GM12878 (cell line): ENCODE measurements around the gene CENPS. TPM values are rescaled to one million over a fixed set of nuclear protein-coding genes. Genes with fewer than 3 reads are reported as not detected.

Experiments used
- ETV6 ChIP-seq, 2 experiments: fragments of 450-650 bp in 1 of 2; IDR thresholded peaks in 1 of 2; conservative IDR thresholded peaks in 1 of 2; 2 replicates each; pipeline ENCODE4 v1.6.1; 2014; ENCODE audit warnings: antibody characterized with exemption in 1 of 2, borderline replicate concordance in 1 of 2, low read depth in 1 of 2, mild to moderate bottlenecking in 1 of 2, moderate library complexity in 1 of 2
- RAD51 ChIP-seq: fragments of 450-650 bp; IDR thresholded peaks from 2 replicates; pipeline ENCODE4 v1.6.1; 2016; ENCODE audit warnings: moderate library complexity, mild to moderate bottlenecking, inconsistent platforms
- ZBTB4 ChIP-seq: fragments of 450-650 bp; formaldehyde crosslinking; IDR thresholded peaks from 2 replicates; pipeline ENCODE4 v1.4.0; 2022; ENCODE audit warnings: mild to moderate bottlenecking, moderate library complexity
- polyA plus RNA-seq, 11 experiments: library from polyadenylated mRNA; depleted of rRNA in 4 of 11; unstranded in 6 of 11; stranded (reverse) in 5 of 11; fragments of >200 nt; fragmentation: Nextera tagmentation in 4 of 11; fragmentation: Illumina TruSeq in 1 of 11; extraction: Ambion mirVana in 4 of 11; extraction: Trizol in 1 of 11; gene quantifications; 1 replicate in 1 of 11; 2 replicates in 10 of 11; pipeline versions ENCODE4 v1.2.1 to v1.2.3, GENCODE V29; 2011 to 2016; ENCODE audit warnings: inconsistent platforms in 2 of 11, missing spikeins in 2 of 11, low read depth in 1 of 11
- total RNA-seq, 4 experiments: library from RNA; depleted of rRNA in 3 of 4; stranded (reverse); fragments of >200 nt in 3 of 4; fragmentation: Illumina TruSeq in 1 of 4; extraction: Trizol in 1 of 4; gene quantifications; 2 replicates each; pipeline versions ENCODE4 v1.2.1 to v1.2.3, GENCODE V29; 2013 to 2021
- TF ChIP-seq, protein P1 (sequence below): fragments of 450-650 bp; IDR thresholded peaks from 2 replicates; pipeline ENCODE4 v1.6.1; 2016; ENCODE audit warnings: mild to moderate bottlenecking, moderate library complexity, borderline replicate concordance

The CENPS gene
- total and polyA plus RNA-seq, 10 of the 15 experiments (the other 5 are each of a cell fraction or from before 2014, with no cell fraction given) = 9.4 to 51.7 (median 16.7) TPM

DNA sequence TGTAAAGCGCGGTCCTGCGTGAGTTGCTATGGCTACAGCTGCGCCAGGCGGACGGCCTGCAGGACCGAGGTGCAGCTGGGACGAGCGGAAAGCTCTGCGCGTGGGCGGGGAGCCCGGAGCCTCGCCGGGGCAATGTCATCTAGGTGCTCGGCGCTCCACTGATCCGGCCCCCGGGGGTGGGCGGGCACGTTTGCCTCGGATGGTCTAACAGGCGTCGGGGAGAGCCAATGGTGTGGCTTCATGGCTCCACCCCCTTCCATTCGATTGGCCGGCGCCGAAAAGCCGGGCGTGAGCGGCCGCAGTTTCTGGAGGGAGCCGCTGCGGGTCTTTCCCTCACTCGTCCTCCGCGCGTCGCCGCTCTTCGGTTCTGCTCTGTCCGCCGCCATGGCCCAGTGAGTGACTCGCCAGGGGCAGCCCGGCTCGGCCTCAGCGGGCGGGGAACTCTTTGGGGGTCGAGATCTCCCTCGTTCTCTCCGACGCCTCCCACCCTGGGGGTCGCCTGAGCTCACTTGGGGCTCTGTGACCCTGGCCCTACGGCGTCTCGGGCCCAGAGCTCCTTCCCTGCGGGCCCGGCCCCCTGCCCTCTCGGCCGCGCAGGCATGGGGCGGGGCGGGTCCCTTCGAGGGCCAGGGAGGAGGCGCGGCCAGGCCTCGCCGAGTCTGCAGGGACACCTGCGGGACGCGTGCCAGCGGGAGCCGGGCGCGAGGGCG is 31.3 kb upstream of the CENPS start, which contains the start of gene PGD (continued):
- no peak for TF ChIP-seq ZBTB4 (CRISPR knock-in tag)
- TF ChIP-seq, protein P1, sequence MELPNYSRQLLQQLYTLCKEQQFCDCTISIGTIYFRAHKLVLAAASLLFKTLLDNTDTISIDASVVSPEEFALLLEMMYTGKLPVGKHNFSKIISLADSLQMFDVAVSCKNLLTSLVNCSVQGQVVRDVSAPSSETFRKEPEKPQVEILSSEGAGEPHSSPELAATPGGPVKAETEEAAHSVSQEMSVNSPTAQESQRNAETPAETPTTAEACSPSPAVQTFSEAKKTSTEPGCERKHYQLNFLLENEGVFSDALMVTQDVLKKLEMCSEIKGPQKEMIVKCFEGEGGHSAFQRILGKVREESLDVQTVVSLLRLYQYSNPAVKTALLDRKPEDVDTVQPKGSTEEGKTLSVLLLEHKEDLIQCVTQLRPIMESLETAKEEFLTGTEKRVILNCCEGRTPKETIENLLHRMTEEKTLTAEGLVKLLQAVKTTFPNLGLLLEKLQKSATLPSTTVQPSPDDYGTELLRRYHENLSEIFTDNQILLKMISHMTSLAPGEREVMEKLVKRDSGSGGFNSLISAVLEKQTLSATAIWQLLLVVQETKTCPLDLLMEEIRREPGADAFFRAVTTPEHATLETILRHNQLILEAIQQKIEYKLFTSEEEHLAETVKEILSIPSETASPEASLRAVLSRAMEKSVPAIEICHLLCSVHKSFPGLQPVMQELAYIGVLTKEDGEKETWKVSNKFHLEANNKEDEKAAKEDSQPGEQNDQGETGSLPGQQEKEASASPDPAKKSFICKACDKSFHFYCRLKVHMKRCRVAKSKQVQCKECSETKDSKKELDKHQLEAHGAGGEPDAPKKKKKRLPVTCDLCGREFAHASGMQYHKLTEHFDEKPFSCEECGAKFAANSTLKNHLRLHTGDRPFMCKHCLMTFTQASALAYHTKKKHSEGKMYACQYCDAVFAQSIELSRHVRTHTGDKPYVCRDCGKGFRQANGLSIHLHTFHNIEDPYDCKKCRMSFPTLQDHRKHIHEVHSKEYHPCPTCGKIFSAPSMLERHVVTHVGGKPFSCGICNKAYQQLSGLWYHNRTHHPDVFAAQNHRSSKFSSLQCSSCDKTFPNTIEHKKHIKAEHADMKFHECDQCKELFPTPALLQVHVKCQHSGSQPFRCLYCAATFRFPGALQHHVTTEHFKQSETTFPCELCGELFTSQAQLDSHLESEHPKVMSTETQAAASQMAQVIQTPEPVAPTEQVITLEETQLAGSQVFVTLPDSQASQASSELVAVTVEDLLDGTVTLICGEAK = peak; percentile 29; the same call in 1 of the 2 replicates
- TF ChIP-seq ETV6 (conservative IDR thresholded peaks at IDR 0.05 in 1 of 2, IDR thresholded peaks at IDR 0.05 in 1 of 2; ENCODE audit: borderline replicate concordance in 1 of 2, low read depth in 1 of 2) = no peak
- no peak for TF ChIP-seq RAD51
